GM12865 (cell line): Measurements from ENCODE around the gene SLFN11.
"Not testable (repeated sequence)": the region's sequence is repeated elsewhere in the genome, so short reads cannot be mapped to it uniquely, and the experiment has no call there.

ENCODE experiments used
- DNase-seq: peaks from one replicate; pipeline ENCODE4 v3.0.0; 2010; ENCODE audit warnings: low read depth
- H3K4me3 ChIP-seq: 2 replicates; pipeline ENCODE4 v1.5.1; 2011; ENCODE audit warnings: mild to moderate bottlenecking, low read depth, low read length, control low read depth
- CTCF ChIP-seq: IDR thresholded peaks from 2 replicates; pipeline ENCODE4 v1.5.1; 2011; ENCODE audit warnings: low read length, control low read depth, low read depth, inconsistent platforms; ENCODE audit not compliant: insufficient read depth; ENCODE audit errors: missing control alignments

SLFN11 gene

GRCh38 chr17:35341411-35341992 lies 31.9 kb downstream of the SLFN11 start:
- no peak overlapping the region for H3K4me3 ChIP-seq
- DNase-seq = peak; percentile 78
- TF ChIP-seq CTCF = no peak

GRCh38 chr17:35338230-35338629 lies 35.2 kb downstream of the SLFN11 start:
- no peak for DNase-seq
- no peak overlapping the region for H3K4me3 ChIP-seq
- no peak for TF ChIP-seq CTCF

- no peak for TF ChIP-seq CTCF
- H3K4me3 ChIP-seq = no peak overlapping the region
- DNase-seq = no peak
These were observed 36.1 kb downstream of the SLFN11 start for GRCh38 chr17:35337364-35337763.

GRCh38 chr17:35333578-35333977 lies 39.8 kb downstream of the SLFN11 start:
- DNase-seq, H3K4me3 ChIP-seq: not testable (repeated sequence)

GRCh38 chr17:35322749-35323148 lies 50.7 kb downstream of the SLFN11 start:
- no peak for DNase-seq
- H3K4me3 ChIP-seq = no peak overlapping the region
- no peak for TF ChIP-seq CTCF

- no peak for TF ChIP-seq CTCF
- no peak overlapping the region for H3K4me3 ChIP-seq
- DNase-seq = no peak
These were observed 57.5 kb downstream of the SLFN11 start for GRCh38 chr17:35315971-35316370.

GRCh38 chr17:35315283-35315682 lies 58.1 kb downstream of the SLFN11 start:
- no peak overlapping the region for H3K4me3 ChIP-seq
- no peak for DNase-seq
- TF ChIP-seq CTCF = no peak
